Hematopoietic multipotent progenitor cell treated with erythropoietin and hydrocortisone succinate and interleukin-3 and kit ligand, for 8 days (in vitro differentiated cells): ENCODE results near the gene CASP1.

Source experiments
- DNase-seq: peaks from one replicate; pipeline ENCODE4 v3.0.0-alpha.2; 2015

CASP1 gene

GRCh38 chr11:104979839-104980238, 55.1 kb downstream of the CASP1 start:
- DNase-seq = no peak
